Brain pericyte (primary cell): ENCODE results near the gene BEND3.
"Not testable (repeated sequence)": the region's sequence is repeated elsewhere in the genome, so short reads cannot be mapped to it uniquely, and the experiment has no call there.

Experiments used
- DNase-seq: peaks from one replicate; pipeline ENCODE4 v3.0.0-alpha.2; 2012; ENCODE audit warnings: low read depth, low spot score

The BEND3 gene

GRCh38 chr6:107045826-107046675 lies 69.3 kb downstream of the BEND3 start:
- no peak for DNase-seq

- no peak for DNase-seq
These were observed 82.2 kb downstream of the BEND3 start for GRCh38 chr6:107033126-107033525.

GRCh38 chr6:107032051-107032450 lies 83.3 kb downstream of the BEND3 start:
- no peak for DNase-seq

GRCh38 chr6:107030151-107030550 lies 85.2 kb downstream of the BEND3 start:
- DNase-seq, result no peak

- no peak for DNase-seq
These were observed 88.3 kb downstream of the BEND3 start for GRCh38 chr6:107026965-107027364.

GRCh38 chr6:107021446-107022185 lies 93.7 kb downstream of the BEND3 start:
- DNase-seq, result no peak

GRCh38 chr6:107020239-107020638 lies 95.1 kb downstream of the BEND3 start:
- no peak for DNase-seq

- DNase-seq, result not testable (repeated sequence)
These were observed 95.7 kb downstream of the BEND3 start for GRCh38 chr6:107019628-107020027.

- no peak for DNase-seq
These were observed 96.3 kb downstream of the BEND3 start for GRCh38 chr6:107019047-107019446.
